ENCODE results near the gene NAGPA. TPM values are rescaled to one million over a fixed set of nuclear protein-coding genes. Genes with fewer than 3 reads are reported as not detected.
A peak's percentile ranks its signal among the peaks of the same experiment; 100 is the strongest.
"Not testable (repeated sequence)": the region's sequence is repeated elsewhere in the genome, so short reads cannot be mapped to it uniquely, and the experiment has no call there.

The NAGPA gene
- 1 to 10 TPM; 3.7 to 7.0 (median 6.4) TPM for total RNA-seq
- 10 to 100 TPM in 1 of 2 donors, 1 to 10 TPM in 1; 8.3 to 10.0 TPM for polyA plus RNA-seq

- TF ChIP-seq, protein P1, sequence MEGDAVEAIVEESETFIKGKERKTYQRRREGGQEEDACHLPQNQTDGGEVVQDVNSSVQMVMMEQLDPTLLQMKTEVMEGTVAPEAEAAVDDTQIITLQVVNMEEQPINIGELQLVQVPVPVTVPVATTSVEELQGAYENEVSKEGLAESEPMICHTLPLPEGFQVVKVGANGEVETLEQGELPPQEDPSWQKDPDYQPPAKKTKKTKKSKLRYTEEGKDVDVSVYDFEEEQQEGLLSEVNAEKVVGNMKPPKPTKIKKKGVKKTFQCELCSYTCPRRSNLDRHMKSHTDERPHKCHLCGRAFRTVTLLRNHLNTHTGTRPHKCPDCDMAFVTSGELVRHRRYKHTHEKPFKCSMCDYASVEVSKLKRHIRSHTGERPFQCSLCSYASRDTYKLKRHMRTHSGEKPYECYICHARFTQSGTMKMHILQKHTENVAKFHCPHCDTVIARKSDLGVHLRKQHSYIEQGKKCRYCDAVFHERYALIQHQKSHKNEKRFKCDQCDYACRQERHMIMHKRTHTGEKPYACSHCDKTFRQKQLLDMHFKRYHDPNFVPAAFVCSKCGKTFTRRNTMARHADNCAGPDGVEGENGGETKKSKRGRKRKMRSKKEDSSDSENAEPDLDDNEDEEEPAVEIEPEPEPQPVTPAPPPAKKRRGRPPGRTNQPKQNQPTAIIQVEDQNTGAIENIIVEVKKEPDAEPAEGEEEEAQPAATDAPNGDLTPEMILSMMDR (IDR thresholded peaks at IDR 0.05) = no peak
- peak within 1 kb of the TSS; percentile 9 to 88 (median 56) for H3K27ac ChIP-seq
- no peaks in the 10 kb centered on the region for H3K36me3 ChIP-seq
- peak within 1 kb of the TSS; percentile 74 to 97 (median 92) for H3K4me3 ChIP-seq
- ATAC-seq (peak; percentile 82 to 90 (median 86)), FAIRE-seq (no peak), DNase-seq (peak; percentile 81 to 94 (median 88))
- WGBS, 2 donors = 0% methylated on average over 90 to 104 of the region's 104 CpGs
- no peaks in the 10 kb centered on the region for H3K27me3 ChIP-seq
- H3K4me1 ChIP-seq = peaks cover 14 to 31% (median 21%) of the 10 kb centered on the region in 3 donors
- H3K9me3 ChIP-seq = no peaks in the 10 kb centered on the region
- intact Hi-C loops (cut with DNase I) = no loop called here
Observed at GRCh38 chr16:5033256-5034166, at the start of gene NAGPA. Gene NAGPA (minus strand): TSS chr16:5033935. CDS start chr16:5033914, 21 bp downstream.

DNA sequence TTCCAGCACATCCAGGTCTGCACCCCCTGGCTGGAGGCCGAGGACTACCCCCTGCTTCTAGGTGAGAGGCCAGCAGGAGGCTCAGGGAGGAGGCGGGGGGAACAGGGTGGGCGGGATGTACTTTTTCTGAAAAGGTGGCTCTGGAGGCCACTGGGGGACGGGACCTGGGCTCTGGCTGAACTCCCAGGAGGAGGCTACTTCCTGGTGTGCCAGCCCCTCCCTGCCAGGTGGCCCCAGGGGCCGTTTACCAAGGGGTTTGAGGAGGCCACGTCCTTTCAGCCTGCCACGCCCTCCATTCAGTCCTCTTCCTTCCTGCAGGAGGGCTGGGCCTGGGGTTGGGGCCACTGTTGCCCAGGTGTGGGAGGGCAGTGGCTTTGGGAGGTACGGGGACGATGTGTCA is 47.3 kb upstream of the NAGPA start:
- H3K9me3 ChIP-seq; intact Hi-C loops (cut with DNase I); H3K27ac ChIP-seq; H3K4me3 ChIP-seq; ATAC-seq; H3K4me1 ChIP-seq; FAIRE-seq; H3K27me3 ChIP-seq: not testable (repeated sequence)
- WGBS, 2 donors = 73 to 79% methylated on average over 7 to 9 of the region's 9 CpGs
- peak in 1 of 6 donors; percentile 49 for DNase-seq
- peaks cover 0 to 11% (median 3%) of the 10 kb centered on the region in 3 donors for H3K36me3 ChIP-seq

- intact Hi-C loops (cut with DNase I); ATAC-seq; H3K4me3 ChIP-seq; H3K27me3 ChIP-seq; H3K4me1 ChIP-seq; H3K9me3 ChIP-seq; H3K27ac ChIP-seq; FAIRE-seq: not testable (repeated sequence)
- WGBS, 2 donors = 76 to 81% methylated on average over 12 of the region's 12 CpGs
- peak in 3 of 6 donors; percentile 42 to 56 (median 54) for DNase-seq
- H3K36me3 ChIP-seq = peaks cover 0 to 16% (median 3%) of the 10 kb centered on the region in 3 donors
Observed at GRCh38 chr16:5080461-5080860, 46.7 kb upstream of the NAGPA start.

DNA sequence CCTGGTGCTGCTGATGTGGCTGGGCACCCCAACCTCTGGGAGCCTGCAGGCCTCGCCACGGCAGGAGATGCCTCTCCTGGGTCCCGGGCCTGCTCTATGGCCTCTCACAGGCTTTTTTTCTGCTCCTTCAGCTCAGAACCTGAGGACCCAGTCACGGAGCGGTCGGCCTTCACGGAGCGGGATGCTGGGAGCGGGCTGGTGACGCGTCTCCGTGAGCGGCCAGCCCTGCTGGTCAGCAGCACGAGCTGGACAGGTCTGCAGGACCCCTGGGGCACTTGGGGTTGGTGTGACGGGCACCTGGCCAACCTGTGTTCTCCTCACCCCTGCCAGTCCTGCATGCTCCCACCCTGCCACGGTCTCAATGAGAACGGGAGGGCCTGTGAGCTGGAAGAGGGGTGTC is 44.9 kb upstream of the NAGPA start:
- ATAC-seq (no peak), FAIRE-seq (no peak), DNase-seq (peak in 1 of 6 donors; percentile 64)
- Histone ChIP-seq H3K27me3 (no peaks in the 10 kb centered on the region), H3K36me3 (peaks cover 0 to 21% (median 3%) of the 10 kb centered on the region in 3 donors), H3K4me1 (no peaks in the 10 kb centered on the region), H3K4me3 (no peak overlapping the region), H3K27ac (no peak overlapping the region), H3K9me3 (no peaks in the 10 kb centered on the region)
- TF ChIP-seq, protein P1 (IDR thresholded peaks at IDR 0.05) = no peak
- intact Hi-C loops (cut with DNase I) = no loop called here
- WGBS, 2 donors = 93% methylated on average over 16 to 17 of the region's 17 CpGs

- DNase-seq (no peak), FAIRE-seq (no peak), ATAC-seq (no peak)
- Histone ChIP-seq H3K27ac (no peak overlapping the region), H3K4me3 (no peak overlapping the region), H3K36me3 (peaks cover 0 to 21% (median 0%) of the 10 kb centered on the region in 3 donors), H3K4me1 (peaks cover 0 to 9% (median 0%) of the 10 kb centered on the region in 3 donors), H3K27me3 (no peaks in the 10 kb centered on the region), H3K9me3 (no peaks in the 10 kb centered on the region)
- TF ChIP-seq, protein P1 (IDR thresholded peaks at IDR 0.05) = no peak
- WGBS, 2 donors = 96 to 97% methylated on average over 13 of the region's 13 CpGs
- intact Hi-C loops (cut with DNase I) = no loop called here
Observed at GRCh38 chr16:5077304-5077703, 43.6 kb upstream of the NAGPA start.
